ENCODE results near the gene NT5C3A. TPM values are rescaled to one million over a fixed set of nuclear protein-coding genes. Genes with fewer than 3 reads are reported as not detected.
"Not testable (repeated sequence)": the region's sequence is repeated elsewhere in the genome, so short reads cannot be mapped to it uniquely, and the experiment has no call there.

The NT5C3A gene
- total and polyA plus RNA-seq, 2 of the 13 experiments (the other 11 are each of a cell fraction or from before 2014, with no cell fraction given): 16.9 to 34.0 TPM

GRCh38 chr7:32991975-32992700, 70.4 kb downstream of the NT5C3A start:
- H3K4me2 ChIP-seq (ENCODE audit: low read depth, low read length); intact Hi-C loops (cut with micrococcal nuclease; ENCODE audit: unreplicated experiment); BruUV-seq (replicated peaks); H2AFZ ChIP-seq (ENCODE audit: low read length); H3K9ac ChIP-seq (ENCODE audit: insufficient read depth, low read depth, low read length); CTCF ChIA-PET (ENCODE audit: low intra/inter-chr PET ratio, low total read pairs); in situ Hi-C loops (cut with HindIII; ENCODE audit: extremely low pct_ligation_motif_present, low pct_unique_long_range_greater_than_20kb); H3K9me3 ChIP-seq (ENCODE audit: low read length); H3K27me3 ChIP-seq (ENCODE audit: control insufficient read depth in 1 of 2, insufficient read depth in 2 of 2, low read length in 2 of 2); POLR2A ChIA-PET; DNase-seq (ENCODE audit: low spot score); H3K27ac ChIP-seq (ENCODE audit: extremely low read length, insufficient read depth, low read length); H3K4me3 ChIP-seq (replicated peaks in 1 of 3; ENCODE audit: insufficient read depth in 1 of 3, low read depth in 2 of 3, low read length in 3 of 3); H3K4me1 ChIP-seq (ENCODE audit: insufficient read depth, low read length); FAIRE-seq; H4K20me1 ChIP-seq (ENCODE audit: insufficient read depth, low read length); H3K36me3 ChIP-seq (replicated peaks in 1 of 2; ENCODE audit: control insufficient read depth in 1 of 2, insufficient read depth in 2 of 2, low read length in 2 of 2); H3K79me2 ChIP-seq (ENCODE audit: insufficient read depth, low read length); ATAC-seq: not testable (repeated sequence)
- WGBS (ENCODE audit: low lambda C conversion rate): 88% methylated on average over 3 of the region's 9 CpGs

GRCh38 chr7:32991068-32991585, 71.4 kb downstream of the NT5C3A start:
- H3K27ac ChIP-seq (ENCODE audit: extremely low read length, insufficient read depth, low read length); DNase-seq (ENCODE audit: low spot score); H3K4me1 ChIP-seq (ENCODE audit: insufficient read depth, low read length); BruUV-seq (replicated peaks); POLR2A ChIA-PET; ATAC-seq; H3K79me2 ChIP-seq (ENCODE audit: insufficient read depth, low read length); H3K9ac ChIP-seq (ENCODE audit: insufficient read depth, low read depth, low read length); H4K20me1 ChIP-seq (ENCODE audit: insufficient read depth, low read length); in situ Hi-C loops (cut with HindIII; ENCODE audit: extremely low pct_ligation_motif_present, low pct_unique_long_range_greater_than_20kb); CTCF ChIA-PET (ENCODE audit: low intra/inter-chr PET ratio, low total read pairs); intact Hi-C loops (cut with micrococcal nuclease; ENCODE audit: unreplicated experiment); H3K9me3 ChIP-seq (ENCODE audit: low read length); H2AFZ ChIP-seq (ENCODE audit: low read length); H3K36me3 ChIP-seq (replicated peaks in 1 of 2; ENCODE audit: control insufficient read depth in 1 of 2, insufficient read depth in 2 of 2, low read length in 2 of 2); H3K4me3 ChIP-seq (replicated peaks in 1 of 3; ENCODE audit: insufficient read depth in 1 of 3, low read depth in 2 of 3, low read length in 3 of 3); H3K4me2 ChIP-seq (ENCODE audit: low read depth, low read length); H3K27me3 ChIP-seq (ENCODE audit: control insufficient read depth in 1 of 2, insufficient read depth in 2 of 2, low read length in 2 of 2): not testable (repeated sequence)
- peak; percentile 28 for FAIRE-seq
- WGBS (ENCODE audit: low lambda C conversion rate): 93% methylated on average over 2 of the region's 5 CpGs

GRCh38 chr7:32988148-32988547, 74.4 kb downstream of the NT5C3A start:
- H3K9me3 ChIP-seq (ENCODE audit: low read length); H2AFZ ChIP-seq (ENCODE audit: low read length); POLR2A ChIA-PET; H3K79me2 ChIP-seq (ENCODE audit: insufficient read depth, low read length); in situ Hi-C loops (cut with HindIII; ENCODE audit: extremely low pct_ligation_motif_present, low pct_unique_long_range_greater_than_20kb); H3K9ac ChIP-seq (ENCODE audit: insufficient read depth, low read depth, low read length); H3K27me3 ChIP-seq (ENCODE audit: control insufficient read depth in 1 of 2, insufficient read depth in 2 of 2, low read length in 2 of 2); intact Hi-C loops (cut with micrococcal nuclease; ENCODE audit: unreplicated experiment); CTCF ChIA-PET (ENCODE audit: low intra/inter-chr PET ratio, low total read pairs); H3K4me2 ChIP-seq (ENCODE audit: low read depth, low read length); H3K4me1 ChIP-seq (ENCODE audit: insufficient read depth, low read length); BruUV-seq (replicated peaks); H3K4me3 ChIP-seq (replicated peaks in 1 of 3; ENCODE audit: insufficient read depth in 1 of 3, low read depth in 2 of 3, low read length in 3 of 3); H3K36me3 ChIP-seq (replicated peaks in 1 of 2; ENCODE audit: control insufficient read depth in 1 of 2, insufficient read depth in 2 of 2, low read length in 2 of 2); H4K20me1 ChIP-seq (ENCODE audit: insufficient read depth, low read length): not testable (repeated sequence)
- 90% methylated on average over 4 of the region's 8 CpGs for WGBS (ENCODE audit: low lambda C conversion rate)
- ATAC-seq (peak; percentile 75), FAIRE-seq (peak; percentile 21), DNase-seq (ENCODE audit: low spot score) (peak; percentile 22)
- TF ChIP-seq MAX (IDR thresholded peaks at IDR 0.05) (peak; percentile 41), POLR2G (IDR thresholded peaks at IDR 0.05; ENCODE audit: low read depth, low read length) (0 out of 2 replicates have a peak, but pooled peaks have one; percentile 23)
- H3K27ac ChIP-seq (ENCODE audit: extremely low read length, insufficient read depth, low read length): peak overlapping the region; percentile 33

- FAIRE-seq; H3K4me3 ChIP-seq (replicated peaks in 1 of 3; ENCODE audit: insufficient read depth in 1 of 3, low read depth in 2 of 3, low read length in 3 of 3); in situ Hi-C loops (cut with HindIII; ENCODE audit: extremely low pct_ligation_motif_present, low pct_unique_long_range_greater_than_20kb); H3K79me2 ChIP-seq (ENCODE audit: insufficient read depth, low read length); ATAC-seq; BruUV-seq (replicated peaks); H3K27me3 ChIP-seq (ENCODE audit: control insufficient read depth in 1 of 2, insufficient read depth in 2 of 2, low read length in 2 of 2); H3K4me2 ChIP-seq (ENCODE audit: low read depth, low read length); CTCF ChIA-PET (ENCODE audit: low intra/inter-chr PET ratio, low total read pairs); H3K9ac ChIP-seq (ENCODE audit: insufficient read depth, low read depth, low read length); DNase-seq (ENCODE audit: low spot score); H3K9me3 ChIP-seq (ENCODE audit: low read length); H3K36me3 ChIP-seq (replicated peaks in 1 of 2; ENCODE audit: control insufficient read depth in 1 of 2, insufficient read depth in 2 of 2, low read length in 2 of 2); H3K4me1 ChIP-seq (ENCODE audit: insufficient read depth, low read length); H3K27ac ChIP-seq (ENCODE audit: extremely low read length, insufficient read depth, low read length); intact Hi-C loops (cut with micrococcal nuclease; ENCODE audit: unreplicated experiment); H4K20me1 ChIP-seq (ENCODE audit: insufficient read depth, low read length); H2AFZ ChIP-seq (ENCODE audit: low read length); POLR2A ChIA-PET: not testable (repeated sequence)
- no CpG with 5 or more reads among the region's 2 CpGs for WGBS (ENCODE audit: low lambda C conversion rate)
Observed at GRCh38 chr7:32979902-32980301, 82.7 kb downstream of the NT5C3A start.

Data from HepG2 (cell line).